ENCODE results near the gene SMARCB1.

Gene SMARCB1

GRCh38 chr22:23803001-23803819 is 16.4 kb downstream of the SMARCB1 start:
- no peak for DNase-seq (ENCODE audit: low read depth)

DNA sequence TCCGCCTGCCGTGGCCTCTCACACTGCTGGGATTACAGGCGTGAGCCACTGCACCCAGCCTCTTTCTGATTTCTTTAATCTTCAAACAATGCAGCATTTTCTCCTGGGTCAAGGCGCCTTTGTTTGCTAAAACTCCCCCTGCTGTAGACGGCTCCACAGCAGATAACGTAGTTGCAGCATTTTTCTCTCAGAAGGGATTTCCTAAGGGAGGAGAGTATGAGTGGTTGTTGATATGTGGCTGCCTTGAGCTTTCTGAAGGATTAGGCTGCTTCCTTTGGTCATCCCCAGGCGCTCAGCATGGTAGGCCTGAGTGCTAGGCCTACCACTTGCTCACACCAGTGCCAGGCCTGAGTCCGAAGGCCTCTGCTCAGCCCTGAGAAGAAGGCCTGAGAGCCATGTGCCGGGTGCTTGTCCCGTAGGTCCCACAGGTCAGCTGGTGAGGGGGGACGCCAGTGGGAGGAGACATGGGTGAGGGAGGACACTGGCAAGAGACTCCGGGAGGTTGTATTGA is 18.1 kb downstream of the SMARCB1 start:
- no peak for DNase-seq (ENCODE audit: low read depth)

DNA sequence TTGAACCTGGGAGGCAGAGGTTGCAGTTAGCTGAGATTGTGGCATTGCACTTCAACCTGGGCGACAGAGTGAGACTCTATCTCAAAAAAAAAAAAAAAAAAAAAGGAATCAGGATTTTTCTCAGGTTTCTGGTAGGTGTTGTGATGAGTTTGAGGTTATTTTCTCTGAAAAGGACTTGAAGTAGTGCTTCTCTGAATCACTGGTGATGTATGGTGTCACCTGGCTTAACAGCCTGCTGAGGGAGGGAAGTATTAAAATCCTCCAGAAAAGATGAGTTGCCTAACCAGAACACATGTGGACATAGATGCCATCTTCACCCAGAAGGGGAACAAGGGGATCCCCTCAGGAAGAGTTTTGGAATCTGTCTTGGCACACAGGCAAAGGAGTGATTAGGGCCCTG is 20.1 kb downstream of the SMARCB1 start:
- no peak for DNase-seq (ENCODE audit: low read depth)

DNA sequence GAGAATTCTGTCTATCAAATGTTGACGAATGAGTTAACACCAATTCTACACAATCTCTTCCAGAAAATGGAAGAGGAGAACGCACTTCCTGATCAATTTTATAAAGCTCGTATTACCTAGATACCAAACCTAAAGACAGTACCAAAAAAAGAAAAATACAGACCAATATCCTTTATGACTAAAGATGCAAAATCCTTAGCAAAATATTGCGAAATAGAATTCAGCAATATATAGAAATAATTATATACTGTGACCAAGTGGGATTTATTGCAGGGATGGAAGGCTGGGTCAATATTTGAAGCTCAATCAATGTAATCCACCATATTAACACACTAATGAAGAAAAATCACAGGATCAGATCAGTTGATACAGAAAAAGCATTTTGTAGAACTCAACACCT is 25.6 kb downstream of the SMARCB1 start:
- DNase-seq (ENCODE audit: low read depth) = no peak

- DNase-seq (ENCODE audit: low read depth) = no peak
Measured at GRCh38 chr22:23815541-23816155, 28.9 kb downstream of the SMARCB1 start.

- DNase-seq (ENCODE audit: low read depth) = no peak
Measured at GRCh38 chr22:23816156-23816976, 29.6 kb downstream of the SMARCB1 start.

DNA sequence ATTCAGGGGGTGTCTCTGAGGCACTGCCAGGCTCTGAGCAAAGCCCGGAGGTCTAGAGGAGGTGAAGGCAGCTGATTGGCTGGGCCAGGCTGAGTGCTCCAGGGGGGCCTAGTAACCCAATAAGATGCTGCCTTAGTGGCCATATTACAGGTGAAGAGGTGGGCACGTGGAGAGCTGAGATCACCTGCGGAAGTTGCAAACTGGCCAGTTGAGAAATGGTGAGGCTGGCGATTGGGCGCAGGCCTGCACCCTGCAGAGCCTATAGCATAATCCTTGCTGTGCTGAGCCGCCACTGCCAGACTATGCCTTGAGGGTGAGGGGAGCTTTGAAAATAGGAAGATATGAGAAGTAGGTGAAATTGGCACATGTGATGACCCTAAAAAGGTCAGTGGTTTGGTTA is 30.4 kb downstream of the SMARCB1 start:
- DNase-seq (ENCODE audit: low read depth) = no peak

GRCh38 chr22:23818541-23818940 is 31.8 kb downstream of the SMARCB1 start:
- DNase-seq (ENCODE audit: low read depth) = no peak

GRCh38 chr22:23820748-23821211 is 34.0 kb downstream of the SMARCB1 start:
- DNase-seq (ENCODE audit: low read depth) = no peak

DNA sequence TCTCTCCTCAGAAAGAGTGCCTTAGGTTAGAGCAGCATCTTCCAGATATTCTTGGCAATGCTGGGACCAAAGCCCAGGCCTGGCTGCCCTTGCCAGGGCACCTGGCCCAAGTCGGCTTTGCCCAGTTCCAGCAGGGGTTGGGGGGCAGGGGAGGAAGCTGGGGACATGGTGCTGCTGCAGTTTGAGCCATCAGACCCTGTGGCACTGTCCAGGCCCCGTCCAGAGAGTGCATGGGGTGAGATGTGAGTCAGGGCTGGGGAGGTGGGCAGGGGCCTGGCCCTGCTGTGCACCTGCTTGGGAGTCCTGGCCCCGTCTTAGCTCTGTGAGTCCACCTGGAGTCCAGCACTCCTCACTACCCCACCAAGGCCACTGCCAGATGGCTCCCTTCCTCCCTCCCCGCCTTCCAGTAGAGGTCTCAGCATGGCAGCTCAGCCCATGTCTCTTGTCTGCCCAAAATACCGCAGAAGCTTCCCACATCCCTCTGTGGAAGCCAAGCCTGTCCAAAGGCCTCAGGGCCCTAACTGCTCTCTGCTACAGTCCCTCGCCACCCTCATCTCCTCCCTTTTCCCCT is 35.4 kb downstream of the SMARCB1 start:
- no peak for DNase-seq (ENCODE audit: low read depth)

DNA sequence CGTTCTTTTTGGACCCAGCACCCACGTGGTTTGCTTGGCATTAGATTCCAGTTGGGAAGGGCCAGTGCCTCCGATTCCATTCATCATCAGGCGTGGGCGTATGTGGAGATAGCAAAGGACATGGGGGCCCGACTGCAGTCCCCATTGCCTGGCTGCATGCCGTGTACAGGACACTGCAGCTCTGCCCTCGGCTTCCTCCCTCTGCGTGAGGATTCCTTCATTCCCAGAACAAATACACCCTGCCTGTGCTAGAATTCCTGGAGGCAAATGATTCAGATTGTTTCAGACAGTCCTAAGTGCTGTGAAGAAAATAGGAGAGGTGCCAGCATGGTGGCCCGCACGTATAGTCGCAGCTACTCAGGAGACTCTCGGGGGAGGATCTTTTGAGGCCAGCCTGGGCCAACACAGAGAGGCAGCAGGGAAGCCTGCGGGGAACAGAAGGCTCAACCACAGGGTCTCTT is 36.6 kb downstream of the SMARCB1 start:
- DNase-seq (ENCODE audit: low read depth) = no peak

DNA sequence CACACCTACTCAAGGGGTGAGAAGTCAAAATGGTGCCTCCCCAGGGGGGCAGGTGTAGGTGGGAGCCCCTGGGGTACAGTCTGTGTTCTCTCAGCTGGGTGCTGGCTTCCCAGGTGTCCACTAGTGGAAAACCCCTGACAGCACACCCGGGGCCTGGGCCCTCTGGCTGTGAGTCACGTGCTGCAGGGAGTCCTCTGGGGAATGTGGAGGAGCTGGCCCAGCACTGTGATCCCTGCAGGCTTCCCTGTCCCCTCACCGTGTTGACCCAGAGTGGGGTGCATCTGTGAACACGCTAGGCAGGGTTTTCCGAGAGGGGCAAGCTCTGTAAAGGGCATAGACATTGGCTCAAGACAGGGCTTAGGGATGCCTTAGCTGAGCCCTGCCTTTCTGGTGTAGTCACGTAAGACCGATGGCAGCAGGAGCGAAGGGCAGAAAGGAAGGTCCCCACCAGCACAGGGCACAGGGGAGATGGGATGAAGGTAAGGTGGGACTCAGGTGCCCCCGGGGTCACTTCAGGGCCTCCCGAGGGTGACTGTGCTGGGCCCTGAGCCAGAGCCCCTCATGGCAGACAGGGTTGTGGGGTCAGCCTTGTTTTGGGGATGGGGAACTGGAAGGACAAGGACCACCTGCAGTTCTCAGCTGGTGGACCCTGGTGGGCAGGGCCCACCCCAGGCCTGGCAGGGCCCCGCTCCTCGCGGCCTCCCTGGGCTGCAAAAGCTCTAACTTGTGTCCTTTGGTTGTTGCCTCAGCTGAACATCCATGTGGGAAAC is 37.9 kb downstream of the SMARCB1 start:
- no peak for DNase-seq (ENCODE audit: low read depth)

DNA sequence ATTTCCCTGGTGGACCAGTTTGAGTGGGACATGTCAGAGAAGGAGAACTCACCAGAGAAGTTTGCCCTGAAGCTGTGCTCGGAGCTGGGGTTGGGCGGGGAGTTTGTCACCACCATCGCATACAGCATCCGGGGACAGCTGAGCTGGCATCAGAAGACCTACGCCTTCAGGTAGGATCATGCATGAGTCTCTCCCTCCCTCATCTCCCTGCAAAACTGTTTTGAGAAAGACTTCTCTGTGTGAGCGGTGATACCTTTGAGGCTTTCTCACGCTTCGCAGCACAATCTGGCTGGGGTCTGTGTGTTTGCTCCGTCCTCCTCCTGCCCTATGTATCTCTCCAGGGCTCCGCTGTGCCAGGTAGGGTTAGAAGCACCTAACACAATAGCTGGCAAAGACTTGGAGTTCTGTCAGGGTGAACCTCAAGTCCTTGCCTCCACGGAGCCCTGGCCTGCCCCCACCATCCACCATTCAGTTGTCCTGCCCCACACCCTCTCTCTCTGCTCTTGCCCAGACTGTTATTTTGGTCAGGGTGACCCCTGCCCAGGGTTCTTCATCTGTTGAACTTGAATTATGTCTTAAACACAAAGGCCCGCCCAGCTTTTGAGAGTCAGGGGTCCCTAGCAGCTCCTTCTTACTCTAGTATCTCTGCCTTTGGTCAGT is 38.6 kb downstream of the SMARCB1 start:
- DNase-seq (ENCODE audit: low read depth) = no peak

DNA sequence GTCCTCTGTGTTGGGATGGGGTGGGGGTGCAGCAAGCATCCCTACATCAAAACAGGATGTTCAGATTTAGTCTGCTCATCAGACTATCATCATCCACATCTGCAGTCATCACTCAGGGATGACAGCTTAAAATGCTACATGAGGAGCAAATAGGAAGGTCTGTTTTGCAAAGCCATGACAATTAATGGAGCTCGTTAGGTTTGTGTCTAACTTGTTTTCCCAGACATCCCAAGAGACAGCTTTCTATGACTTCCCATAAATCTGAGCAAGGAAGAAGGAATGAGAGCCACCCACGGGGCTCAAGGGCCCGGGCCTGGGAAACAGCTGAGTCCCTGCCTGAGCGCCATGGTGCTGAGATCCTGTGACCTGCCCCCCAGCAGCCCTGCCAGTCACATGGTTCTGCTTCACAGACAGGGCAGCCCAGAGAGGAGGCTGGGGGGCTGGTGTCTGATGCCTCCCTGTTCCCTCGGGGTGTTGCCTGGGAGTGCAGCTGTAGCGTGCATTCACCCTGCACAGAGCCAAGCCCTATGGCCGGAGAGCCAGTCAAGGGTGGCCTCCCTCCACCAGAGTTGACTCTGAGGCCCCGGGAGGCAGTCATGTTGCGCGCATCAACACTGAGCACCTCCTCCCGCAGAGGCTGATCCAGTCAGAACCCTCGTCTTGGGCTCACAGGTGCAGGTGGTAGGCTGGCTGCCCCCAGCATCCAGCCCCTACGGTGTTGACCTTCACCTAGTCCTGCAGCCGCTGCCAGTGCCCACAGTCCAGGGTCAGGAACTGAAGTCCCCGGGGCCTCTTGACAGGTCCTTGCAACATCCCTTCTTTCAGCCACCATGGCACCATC is 40.0 kb downstream of the SMARCB1 start:
- DNase-seq (ENCODE audit: low read depth) = no peak

- no peak for DNase-seq (ENCODE audit: low read depth)
Measured at GRCh38 chr22:23827351-23827995, 40.7 kb downstream of the SMARCB1 start.

GRCh38 chr22:23828800-23829680 is 42.3 kb downstream of the SMARCB1 start:
- no peak for DNase-seq (ENCODE audit: low read depth)

DNA sequence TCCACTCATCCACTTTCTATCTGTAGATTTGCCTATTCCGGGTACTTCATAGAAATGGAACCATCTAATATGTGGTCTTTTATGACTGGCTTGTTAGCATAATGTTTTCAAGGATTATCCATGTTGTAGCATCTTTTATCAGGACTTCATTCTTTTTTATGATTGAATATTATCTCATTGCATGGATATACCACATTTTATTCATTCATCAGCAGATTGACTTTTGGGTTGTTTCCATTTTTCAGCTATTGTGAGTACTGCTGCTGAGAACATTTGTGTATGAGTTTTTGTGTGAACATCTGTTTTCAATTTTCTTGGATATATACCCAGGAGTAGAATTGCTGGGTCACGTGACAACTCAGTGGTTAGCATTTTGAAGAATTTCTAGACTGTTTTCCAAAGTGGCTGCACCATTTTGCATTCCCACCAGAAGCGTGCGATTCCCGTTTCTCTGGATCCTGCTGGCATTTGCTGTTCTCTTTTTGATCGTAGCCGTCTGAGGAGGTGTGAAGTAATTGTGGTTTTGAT is 43.1 kb downstream of the SMARCB1 start:
- DNase-seq (ENCODE audit: low read depth) = peak; percentile 88

DNA sequence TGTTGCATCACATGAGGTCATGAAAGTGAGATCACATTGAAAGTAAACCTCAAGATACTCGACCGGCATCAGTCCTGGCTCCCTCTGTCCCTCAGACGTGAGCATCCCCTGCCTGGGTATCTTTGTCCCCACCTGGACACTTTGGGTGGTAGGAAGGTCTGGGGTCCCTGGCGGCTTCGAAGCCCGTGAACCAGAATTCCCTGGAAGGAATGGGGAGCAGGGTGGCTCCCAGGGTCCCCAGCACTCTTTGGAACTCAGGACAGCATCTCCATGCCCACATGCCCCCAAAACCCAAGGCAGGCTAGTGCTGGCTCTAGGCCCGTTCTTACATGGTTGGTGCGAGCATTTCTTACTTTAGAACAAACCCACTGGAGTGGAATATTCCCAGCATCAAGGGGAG is 44.5 kb downstream of the SMARCB1 start:
- no peak for DNase-seq (ENCODE audit: low read depth)
